HG03457 (cell line): Measurements from ENCODE around the gene FRMD8.
"Not testable (repeated sequence)": the region's sequence is repeated elsewhere in the genome, so short reads cannot be mapped to it uniquely, and the experiment has no call there.

Source experiments
- ATAC-seq: cut with Tn5 transposase; IDR thresholded peaks from one replicate; pipeline ENCODE4 v1.9.1; 2021; ENCODE audit warnings: moderate number of reproducible peaks; ENCODE audit not compliant: unreplicated experiment

FRMD8 gene

GRCh38 chr11:65411681-65412070 is 25.2 kb downstream of the FRMD8 start:
- no peak for ATAC-seq

- ATAC-seq = no peak
Measured at GRCh38 chr11:65412271-65413076, 26.0 kb downstream of the FRMD8 start.

GRCh38 chr11:65413077-65413664 is 26.7 kb downstream of the FRMD8 start:
- not testable (repeated sequence) for ATAC-seq

- ATAC-seq = no peak
Measured at GRCh38 chr11:65414776-65415498, 28.5 kb downstream of the FRMD8 start.

GRCh38 chr11:65415499-65416340 is 29.3 kb downstream of the FRMD8 start:
- no peak for ATAC-seq

- ATAC-seq = peak; percentile 27
Measured at GRCh38 chr11:65416341-65416824, 29.9 kb downstream of the FRMD8 start.

GRCh38 chr11:65416841-65417701 is 30.6 kb downstream of the FRMD8 start:
- ATAC-seq = no peak

GRCh38 chr11:65417702-65418430 is 31.4 kb downstream of the FRMD8 start:
- no peak for ATAC-seq

- no peak for ATAC-seq
Measured at GRCh38 chr11:65418431-65418680, 31.9 kb downstream of the FRMD8 start.

GRCh38 chr11:65418681-65419459 is 32.4 kb downstream of the FRMD8 start:
- ATAC-seq = peak; percentile 24

- ATAC-seq = no peak
Measured at GRCh38 chr11:65419460-65419771, 33.0 kb downstream of the FRMD8 start.

GRCh38 chr11:65419772-65420481 is 33.5 kb downstream of the FRMD8 start:
- no peak for ATAC-seq

- no peak for ATAC-seq
Measured at GRCh38 chr11:65420506-65420905, 34.1 kb downstream of the FRMD8 start.

- no peak for ATAC-seq
Measured at GRCh38 chr11:65420979-65421793, 34.7 kb downstream of the FRMD8 start.

GRCh38 chr11:65421794-65422632 is 35.6 kb downstream of the FRMD8 start:
- ATAC-seq = no peak

GRCh38 chr11:65422633-65423515 is 36.4 kb downstream of the FRMD8 start, which contains the start of gene NEAT1:
TSS of gene NEAT1 (plus strand) at chr11:65422798.
- ATAC-seq = no peak
